Measurements from ENCODE around the gene RSF1.
"Not testable (repeated sequence)": the region's sequence is repeated elsewhere in the genome, so short reads cannot be mapped to it uniquely, and the experiment has no call there.

Gene RSF1

DNA sequence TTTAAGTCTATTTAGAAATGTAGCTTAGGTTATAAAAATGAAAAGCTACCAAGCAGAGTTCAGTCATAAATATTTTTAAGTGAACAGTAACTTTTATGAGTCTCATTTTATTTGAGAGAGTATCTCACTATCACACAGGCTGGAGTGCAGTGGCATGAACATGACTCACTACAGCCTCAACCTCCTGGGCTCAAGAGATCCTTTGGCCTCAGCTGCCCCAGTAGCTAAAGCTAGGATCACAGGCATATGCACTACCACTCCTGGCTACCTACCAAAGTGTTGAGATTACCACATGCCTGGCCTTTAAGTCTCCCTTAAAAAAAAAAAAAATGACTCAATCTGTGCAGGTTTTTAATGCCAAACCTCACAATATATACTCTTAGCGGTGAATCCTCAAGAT lies 148.3 kb downstream of the RSF1 start:
- DNase-seq, result no peak

DNA sequence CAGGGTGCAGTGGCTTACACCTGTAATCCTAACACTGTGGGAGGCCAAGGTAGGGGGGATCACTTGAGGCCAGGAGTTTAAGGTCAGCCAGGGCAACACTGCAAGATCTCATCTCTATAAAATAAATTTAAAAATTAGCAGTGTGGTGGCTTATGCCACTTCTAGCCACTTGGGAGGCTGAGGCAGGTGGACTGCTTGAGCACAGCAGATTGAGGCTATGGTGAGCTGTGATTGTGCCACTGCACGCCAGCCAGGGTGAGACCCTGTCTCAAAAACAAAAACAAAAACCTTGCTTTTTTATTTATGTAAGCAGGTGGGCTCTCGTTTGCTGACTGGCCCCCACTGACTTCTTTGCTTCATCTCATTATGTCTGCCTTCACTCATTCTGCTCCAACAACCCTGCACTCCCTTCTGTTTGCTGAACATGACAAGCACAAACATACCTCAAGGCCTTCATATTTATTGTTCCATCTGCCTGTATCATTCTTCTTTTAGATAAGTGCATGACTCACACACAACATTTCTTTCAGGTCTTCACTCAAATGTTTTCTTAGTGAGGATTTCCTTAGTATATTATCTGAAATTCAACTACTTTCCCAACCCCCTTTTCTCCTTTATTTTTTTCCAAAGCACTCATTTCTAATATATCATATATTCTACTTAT lies 150.5 kb downstream of the RSF1 start:
- DNase-seq, result no peak

GRCh38 chr11:77668760-77669159 lies 151.8 kb downstream of the RSF1 start:
- DNase-seq, result no peak

- no peak for DNase-seq
These were observed 155.1 kb downstream of the RSF1 start for GRCh38 chr11:77665240-77665965.

DNA sequence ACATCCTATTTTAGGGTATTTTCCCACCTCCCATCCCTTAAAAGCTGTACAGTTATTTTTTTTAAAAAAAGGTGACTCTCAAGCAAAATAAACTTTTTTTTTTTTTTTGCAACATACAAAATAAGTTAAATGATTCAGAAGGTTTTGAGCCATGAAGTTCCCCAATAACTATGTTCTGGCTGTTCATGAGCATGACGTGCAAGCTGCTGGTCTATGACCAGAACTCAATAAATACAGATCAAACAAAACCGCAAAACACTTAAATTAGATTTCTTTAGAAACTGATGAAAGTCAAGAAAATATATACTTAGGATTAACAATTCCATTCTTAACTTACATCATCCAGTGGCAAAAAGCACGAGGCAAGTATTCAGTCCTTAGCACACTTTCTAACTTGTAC lies 158.9 kb downstream of the RSF1 start:
- DNase-seq, result no peak

DNA sequence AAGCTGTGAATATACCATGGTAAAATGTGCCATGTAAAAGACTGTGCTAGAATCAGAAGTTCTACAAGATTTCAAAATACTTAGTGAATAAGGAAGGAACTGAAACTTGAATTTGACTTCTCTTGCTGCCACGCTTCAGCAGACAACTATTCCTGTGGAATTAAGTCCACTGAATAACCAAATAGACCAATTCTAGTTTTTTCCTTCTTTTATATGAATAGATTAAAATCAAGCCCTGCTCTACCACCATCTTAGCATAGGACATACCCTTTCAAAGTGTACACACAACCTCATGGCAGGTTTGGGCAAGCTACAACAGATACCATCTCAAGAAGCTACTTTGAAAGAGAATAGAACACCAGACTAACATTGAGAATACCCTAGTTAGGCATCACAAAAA lies 159.6 kb downstream of the RSF1 start:
- no peak for DNase-seq

- DNase-seq, result no peak
These were observed 162.1 kb downstream of the RSF1 start for GRCh38 chr11:77658213-77659013.

- DNase-seq, result no peak
These were observed 164.2 kb downstream of the RSF1 start for GRCh38 chr11:77656362-77656761.

- DNase-seq, result no peak
These were observed 165.6 kb downstream of the RSF1 start for GRCh38 chr11:77654770-77655434.

DNA sequence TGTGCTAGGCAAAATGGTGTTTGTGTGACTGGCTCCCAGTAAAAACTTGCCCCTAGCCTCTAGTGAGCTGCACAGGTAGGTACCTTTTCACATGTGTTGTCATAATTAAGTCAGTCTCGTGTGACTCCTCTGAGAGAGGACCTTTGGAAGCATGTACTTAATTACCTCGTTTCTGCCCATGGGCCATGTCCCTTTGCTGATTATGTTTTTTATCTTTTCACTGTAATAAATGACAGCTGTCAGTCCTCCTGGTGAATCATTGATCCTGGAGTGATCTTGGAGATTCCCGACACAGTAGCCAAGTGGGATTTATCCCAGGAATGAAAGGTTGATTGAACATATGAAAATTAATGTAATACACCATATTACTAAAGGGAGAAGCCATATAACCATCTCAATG lies 170.4 kb downstream of the RSF1 start:
- DNase-seq, result no peak

GRCh38 chr11:77647654-77648305 lies 172.7 kb downstream of the RSF1 start:
- DNase-seq, result no peak

- no peak for DNase-seq
These were observed 175.6 kb downstream of the RSF1 start for GRCh38 chr11:77644887-77645286.

DNA sequence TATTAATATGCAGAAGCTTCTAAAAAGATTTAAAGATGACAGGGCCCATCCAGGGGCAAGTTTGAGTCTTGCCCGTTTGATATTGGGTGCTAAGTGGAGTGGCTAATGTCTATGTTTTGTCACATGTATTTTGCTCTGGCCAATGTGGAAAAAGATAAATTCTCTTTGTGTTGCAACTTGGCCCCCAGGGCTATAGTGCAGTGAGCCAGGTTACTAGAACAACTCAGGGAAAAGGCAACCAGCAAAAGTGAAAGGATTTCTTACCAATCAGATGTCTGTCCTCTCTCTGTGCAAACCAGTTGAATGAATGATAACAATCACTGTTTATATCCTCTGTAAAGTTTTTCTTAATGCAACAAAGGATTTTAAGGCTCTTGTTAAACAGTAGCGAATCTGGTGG lies 178.3 kb downstream of the RSF1 start:
- DNase-seq, result no peak

DNA sequence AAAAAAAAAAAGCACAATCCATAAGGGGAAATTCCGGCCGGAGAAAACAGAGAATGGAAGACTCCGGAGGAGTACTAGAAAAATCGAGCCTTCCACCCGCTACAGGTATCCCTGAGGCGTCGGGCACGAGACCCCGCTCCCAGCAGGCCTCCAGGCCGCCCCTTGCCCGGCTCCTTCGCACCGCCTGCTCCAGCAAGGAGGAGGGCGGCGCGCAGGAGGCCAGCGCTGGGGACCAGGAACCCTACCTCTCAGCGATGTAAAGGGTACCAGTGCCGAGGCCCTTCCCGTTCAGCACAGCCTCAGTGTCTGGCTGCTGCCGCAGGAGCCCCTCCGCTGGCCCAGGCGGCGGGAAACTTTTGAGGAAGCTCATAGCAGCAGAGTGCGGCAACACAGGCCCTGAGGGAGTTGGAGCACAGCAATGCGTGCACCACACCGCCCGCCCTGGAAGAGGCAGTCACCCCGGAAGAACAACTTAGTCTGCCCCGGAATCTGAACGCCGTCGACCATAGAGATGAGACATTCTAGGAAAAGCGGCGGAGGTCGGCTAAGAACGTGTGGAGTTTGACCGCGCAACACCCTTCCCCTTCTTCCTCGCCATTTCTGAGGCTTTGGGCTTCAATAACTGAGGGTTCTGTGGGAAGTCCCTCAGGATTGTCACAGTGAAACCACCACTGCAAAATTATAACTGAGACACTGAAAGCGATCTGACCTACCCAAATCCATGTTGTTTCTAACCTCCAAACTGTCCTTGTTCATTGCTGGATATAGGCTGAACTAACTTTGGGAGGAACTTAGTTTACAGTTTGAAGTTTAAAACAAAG lies 183.0 kb downstream of the RSF1 start, which contains the start of gene CLNS1A:
TSS of gene CLNS1A (minus strand) at position 450 of the 821 bp plus-strand sequence. CDS start at position 370, 80 bp downstream.
- DNase-seq, result peak; percentile 95

GRCh38 chr11:77636731-77637344 lies 183.7 kb downstream of the RSF1 start:
- DNase-seq, result no peak

DNA sequence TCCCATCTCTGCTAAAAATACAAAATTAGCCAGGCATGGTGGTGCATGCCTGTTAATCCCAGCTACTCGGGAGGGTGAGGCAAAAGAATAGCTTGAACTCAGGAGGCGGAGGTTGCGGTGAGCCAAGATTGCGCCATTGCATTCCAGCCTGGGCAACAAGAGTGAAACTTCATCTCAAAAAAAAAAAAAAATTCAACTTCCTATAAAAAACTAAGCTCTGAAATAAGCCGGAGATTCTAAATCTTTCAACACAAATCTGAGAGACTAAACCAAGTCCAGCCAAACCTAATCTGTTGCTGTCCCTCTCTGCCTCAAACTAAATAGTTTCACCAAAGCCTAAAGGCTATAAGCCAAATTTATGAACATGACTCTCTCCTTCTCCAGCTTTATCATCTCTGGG lies 186.6 kb downstream of the RSF1 start:
- DNase-seq, result not testable (repeated sequence)

GRCh38 chr11:77630157-77630710 lies 190.3 kb downstream of the RSF1 start:
- DNase-seq, result no peak

DNA sequence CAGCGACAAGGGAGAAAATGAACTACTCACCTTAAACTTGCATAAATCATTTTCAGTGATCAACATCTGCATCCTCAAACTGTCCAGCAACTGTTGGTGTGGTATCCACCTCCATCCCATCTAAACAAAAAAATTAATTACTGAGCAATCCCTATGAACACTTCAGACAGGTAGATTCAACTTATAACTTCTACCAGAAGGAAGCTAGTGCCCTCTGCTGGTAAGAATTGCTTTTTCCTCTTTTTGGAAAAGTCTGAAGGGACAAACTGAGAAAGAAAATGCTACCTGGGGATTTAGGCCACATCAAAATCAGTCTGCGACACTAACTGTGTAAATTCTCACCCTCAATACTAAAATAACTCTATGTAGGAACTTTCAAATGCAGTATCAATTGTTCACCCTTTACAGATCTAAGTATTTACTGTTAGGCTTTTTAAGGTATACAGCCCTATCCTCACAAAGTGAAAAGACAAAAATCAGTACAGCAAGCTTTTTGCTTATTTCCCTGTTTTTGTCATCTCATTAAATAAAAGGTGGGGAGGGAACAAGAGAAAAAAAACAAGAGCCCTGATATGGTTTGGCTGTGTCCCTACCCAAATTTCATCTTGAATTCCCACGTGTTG lies 200.8 kb downstream of the RSF1 start:
- DNase-seq, result peak; percentile 48

DNA sequence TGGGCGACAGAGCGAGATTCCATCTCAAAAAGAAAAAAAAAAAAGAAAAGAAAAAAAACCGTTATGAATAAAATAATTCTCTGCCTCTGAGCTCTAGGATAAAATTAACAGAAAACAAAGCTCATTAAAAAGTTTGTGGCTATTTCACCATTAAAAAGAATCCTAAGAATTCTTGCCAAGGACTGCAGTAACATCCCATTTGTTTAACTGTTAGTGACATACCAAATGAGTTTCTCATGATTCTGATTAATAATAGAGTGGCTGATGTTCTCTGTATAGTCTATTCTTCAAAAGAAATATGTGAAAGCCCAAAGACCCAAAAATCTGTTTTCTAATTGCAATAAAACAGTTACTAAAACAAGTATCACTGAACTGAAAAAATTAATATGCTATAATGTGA lies 202.6 kb downstream of the RSF1 start:
- DNase-seq, result no peak

- no peak for DNase-seq
These were observed 208.6 kb downstream of the RSF1 start for GRCh38 chr11:77611921-77612320.
